GM08714 (cell line): ENCODE measurements around the gene FNDC11.

ENCODE experiments used
- H3K4me3 ChIP-seq: fragments of 200-500 bp; sonication (Bioruptor generic); 2 replicates; pipeline ENCODE4 v1.5.1; 2014; ENCODE audit warnings: mild to moderate bottlenecking, low read length, inconsistent platforms
- ZNF274 ChIP-seq: IDR thresholded peaks from 2 replicates; pipeline ENCODE4 v1.6.1; 2012; ENCODE audit warnings: mild to moderate bottlenecking, low read depth, low read length

Gene FNDC11

DNA sequence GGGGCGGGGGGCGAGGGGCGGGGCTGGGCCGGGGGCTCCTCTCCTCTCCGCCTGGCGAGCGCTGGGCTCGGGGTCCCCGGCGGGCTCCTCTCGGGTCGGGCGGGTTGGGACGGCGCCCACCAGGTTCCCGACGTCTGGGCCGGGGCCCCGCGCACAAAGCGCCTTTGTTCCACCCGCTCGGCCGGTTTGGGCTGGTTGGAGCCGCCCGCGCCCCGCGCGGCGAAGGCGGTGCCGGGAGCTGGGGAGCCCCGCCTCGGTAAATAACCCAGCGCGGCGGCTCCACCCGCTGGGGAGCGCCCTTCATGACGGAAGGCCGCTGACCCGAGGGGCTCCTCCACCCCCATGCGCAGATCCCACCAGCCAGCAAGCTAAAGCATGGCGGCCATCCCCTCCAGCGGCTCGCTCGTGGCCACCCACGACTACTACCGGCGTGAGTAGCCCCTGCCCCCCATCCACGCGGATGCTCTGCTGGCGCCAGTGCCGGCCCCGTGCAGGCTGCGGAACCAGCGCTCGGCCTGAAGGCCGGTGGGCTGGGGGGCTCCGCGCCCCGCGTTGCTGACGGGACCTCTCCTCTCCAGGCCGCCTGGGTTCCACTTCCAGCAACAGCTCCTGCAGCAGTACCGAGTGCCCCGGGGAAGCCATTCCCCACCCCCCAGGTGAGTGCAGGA, 32.9 kb upstream of the FNDC11 start:
- TF ChIP-seq ZNF274: no peak
- H3K4me3 ChIP-seq: peak overlapping the region; percentile 73

- H3K4me3 ChIP-seq: peak overlapping the region; percentile 73
- TF ChIP-seq ZNF274: no peak
Measured at GRCh38 chr20:63521602-63522001, 32.4 kb upstream of the FNDC11 start.

DNA sequence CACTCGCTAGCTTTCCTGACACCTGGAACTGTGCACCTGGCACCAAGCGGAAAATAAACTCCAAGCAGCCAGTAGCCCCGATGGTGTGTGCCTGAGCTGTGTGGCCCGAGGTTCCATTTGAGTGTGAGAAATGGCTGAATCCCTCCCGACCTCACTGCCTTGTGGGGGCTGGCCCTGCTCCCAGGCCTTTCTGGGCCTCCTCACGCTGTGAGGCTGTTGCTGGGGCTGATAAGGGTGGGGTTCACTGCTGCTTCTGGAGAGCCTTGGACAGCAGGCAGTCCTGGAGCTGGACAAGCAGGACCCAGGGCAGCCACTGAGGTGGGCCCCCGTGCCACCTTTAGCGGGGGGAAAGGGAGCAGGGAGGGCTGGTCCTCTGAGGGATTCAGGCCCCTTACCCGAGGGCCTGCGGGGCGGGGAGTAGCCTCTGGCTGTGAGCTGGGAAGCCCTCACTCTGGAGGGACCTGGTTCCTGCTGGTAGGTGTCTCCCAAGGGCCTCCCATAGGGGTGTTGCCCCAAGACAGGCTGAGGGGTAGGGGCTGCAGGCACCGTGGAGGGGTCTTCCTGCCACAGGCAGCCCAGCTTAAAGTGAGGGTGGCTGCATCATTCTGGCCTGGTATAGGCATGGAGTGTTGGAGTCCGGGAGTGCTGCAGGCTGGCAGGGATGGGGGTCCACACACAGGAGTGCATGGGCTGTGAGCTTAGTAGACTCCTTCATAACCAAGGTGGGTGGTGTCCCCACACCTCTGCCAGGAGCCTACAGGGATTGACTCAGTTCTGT, 31.7 kb upstream of the FNDC11 start:
- no peak overlapping the region for H3K4me3 ChIP-seq
- no peak for TF ChIP-seq ZNF274

- no peak for TF ChIP-seq ZNF274
Measured at GRCh38 chr20:63522981-63523611, 30.9 kb upstream of the FNDC11 start.

GRCh38 chr20:63525185-63525584, 28.8 kb upstream of the FNDC11 start:
- H3K4me3 ChIP-seq: no peak overlapping the region
- TF ChIP-seq ZNF274: no peak

More at GRCh38 chr20:63522981-63523611, 30.9 kb upstream of the FNDC11 start:
- no peak overlapping the region for H3K4me3 ChIP-seq

DNA sequence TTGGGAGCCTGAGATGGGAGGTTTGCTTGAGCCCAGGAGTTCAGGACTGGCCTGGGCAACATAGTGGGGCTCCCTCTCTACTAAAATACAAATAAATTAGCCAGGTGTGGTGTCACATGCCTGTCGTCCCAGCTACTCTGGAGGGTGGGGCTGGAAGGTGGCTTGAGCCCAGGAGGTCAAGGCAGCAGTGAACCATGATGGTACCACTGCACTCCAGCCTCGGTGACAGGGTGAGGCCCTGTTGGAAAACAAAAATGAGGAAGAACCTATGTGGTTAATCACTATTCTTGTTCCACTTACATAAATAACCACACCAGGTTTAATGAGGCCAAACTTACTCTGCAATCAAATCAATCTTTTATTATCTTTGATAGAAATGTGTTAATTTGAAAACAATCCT, 28.0 kb upstream of the FNDC11 start:
- H3K4me3 ChIP-seq: no peak overlapping the region
- no peak for TF ChIP-seq ZNF274

GRCh38 chr20:63527184-63527583, 26.8 kb upstream of the FNDC11 start:
- no peak overlapping the region for H3K4me3 ChIP-seq
- TF ChIP-seq ZNF274: no peak

DNA sequence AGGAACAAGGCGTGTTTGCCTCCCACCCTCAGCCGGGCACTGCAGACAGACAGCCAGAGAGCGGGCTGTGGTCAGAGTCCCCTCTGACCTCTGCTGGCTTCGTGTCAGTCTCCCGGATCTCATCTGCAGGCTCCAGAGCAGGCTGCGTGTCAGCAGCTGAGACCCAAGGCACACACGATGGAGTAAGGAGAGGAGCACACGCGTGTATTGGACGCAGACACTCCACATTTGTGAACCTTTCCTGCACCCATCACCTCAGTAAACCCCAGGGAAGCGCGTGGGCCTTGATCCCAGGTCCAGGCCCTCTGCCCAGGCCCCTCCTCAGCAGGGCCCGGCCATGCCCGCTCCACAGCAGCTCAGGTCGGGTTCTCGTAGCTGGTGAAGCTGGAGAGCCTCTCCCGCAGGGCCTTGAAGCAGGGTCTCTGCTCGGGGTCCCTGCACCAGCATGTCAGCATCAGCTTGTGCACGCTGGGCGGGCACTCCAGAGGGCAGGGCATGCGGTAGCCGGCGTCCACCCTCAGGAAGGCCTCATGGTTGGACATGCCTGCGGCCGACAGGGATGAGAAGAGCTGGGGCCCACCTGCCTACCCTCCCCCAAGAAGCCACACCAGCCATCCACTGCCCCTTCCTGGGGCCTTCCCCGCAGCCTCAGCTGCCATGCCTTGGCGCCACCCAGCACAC, 24.6 kb upstream of the FNDC11 start:
- no peak overlapping the region for H3K4me3 ChIP-seq
- no peak for TF ChIP-seq ZNF274

- no peak for TF ChIP-seq ZNF274
- no peak overlapping the region for H3K4me3 ChIP-seq
Measured at GRCh38 chr20:63529861-63530787, 23.8 kb upstream of the FNDC11 start.

GRCh38 chr20:63530788-63531160, 23.2 kb upstream of the FNDC11 start:
- H3K4me3 ChIP-seq: no peak overlapping the region
- no peak for TF ChIP-seq ZNF274

- H3K4me3 ChIP-seq: no peak overlapping the region
- no peak for TF ChIP-seq ZNF274
Measured at GRCh38 chr20:63531686-63532448, 22.1 kb upstream of the FNDC11 start.

DNA sequence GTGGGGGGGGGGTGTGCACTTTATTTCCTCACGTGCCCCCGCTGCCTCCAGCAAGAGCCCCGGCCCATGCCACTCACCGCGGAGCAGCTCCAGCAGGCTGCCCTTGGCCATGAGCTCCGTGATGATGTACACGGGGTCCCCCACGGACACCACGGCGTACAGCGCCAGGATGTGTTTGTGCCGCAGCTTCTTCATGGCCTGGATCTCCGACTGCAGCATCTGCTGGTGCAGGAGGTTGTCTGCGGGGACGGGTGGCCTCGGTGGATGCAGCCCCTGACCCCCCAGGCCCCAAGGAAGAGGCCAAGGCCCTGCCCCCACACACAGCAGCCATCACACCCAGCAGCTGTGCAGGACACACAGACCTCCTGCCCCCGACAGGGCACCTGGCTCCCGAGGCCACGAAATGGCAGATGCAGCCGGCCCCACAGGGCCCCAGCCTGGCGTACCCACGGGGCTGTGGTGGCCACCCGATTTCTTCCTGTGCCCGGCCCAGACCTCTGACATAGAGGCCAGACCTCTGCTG, 21.4 kb upstream of the FNDC11 start:
- no peak for TF ChIP-seq ZNF274
- H3K4me3 ChIP-seq: no peak overlapping the region
